GM12874 (cell line): ENCODE data around the gene OIP5.

Experiments
- CTCF ChIP-seq: IDR thresholded peaks from 2 replicates; pipeline ENCODE4 v1.5.1; 2011; ENCODE audit warnings: low read depth, mild to moderate bottlenecking, control low read depth, low read length, moderate library complexity; ENCODE audit not compliant: insufficient read depth

The OIP5 gene

GRCh38 chr15:41259546-41260189, 72.7 kb downstream of the OIP5 start:
- no peak for TF ChIP-seq CTCF
